ENCODE results near the gene PCLAF.

DNA sequence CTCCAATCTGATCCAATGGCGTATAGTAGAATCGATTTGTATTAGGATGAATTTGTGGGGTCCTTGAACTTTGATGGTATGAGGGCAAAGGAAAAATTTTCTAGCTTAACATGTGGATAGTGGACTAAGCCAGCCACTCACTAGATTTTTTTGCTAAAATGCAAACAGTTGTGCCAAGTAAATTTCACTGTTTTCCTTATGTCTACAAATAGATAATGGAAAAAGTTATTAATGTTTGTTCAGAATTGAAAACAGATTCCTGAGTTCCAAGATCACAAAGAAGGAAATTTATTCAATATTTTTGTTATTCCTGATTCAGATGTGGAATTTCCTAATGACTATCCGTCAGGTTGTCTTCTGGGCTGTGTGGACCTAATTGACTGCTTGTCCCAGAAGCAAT is 44.0 kb upstream of the PCLAF start:
- TF ChIP-seq, protein P1, sequence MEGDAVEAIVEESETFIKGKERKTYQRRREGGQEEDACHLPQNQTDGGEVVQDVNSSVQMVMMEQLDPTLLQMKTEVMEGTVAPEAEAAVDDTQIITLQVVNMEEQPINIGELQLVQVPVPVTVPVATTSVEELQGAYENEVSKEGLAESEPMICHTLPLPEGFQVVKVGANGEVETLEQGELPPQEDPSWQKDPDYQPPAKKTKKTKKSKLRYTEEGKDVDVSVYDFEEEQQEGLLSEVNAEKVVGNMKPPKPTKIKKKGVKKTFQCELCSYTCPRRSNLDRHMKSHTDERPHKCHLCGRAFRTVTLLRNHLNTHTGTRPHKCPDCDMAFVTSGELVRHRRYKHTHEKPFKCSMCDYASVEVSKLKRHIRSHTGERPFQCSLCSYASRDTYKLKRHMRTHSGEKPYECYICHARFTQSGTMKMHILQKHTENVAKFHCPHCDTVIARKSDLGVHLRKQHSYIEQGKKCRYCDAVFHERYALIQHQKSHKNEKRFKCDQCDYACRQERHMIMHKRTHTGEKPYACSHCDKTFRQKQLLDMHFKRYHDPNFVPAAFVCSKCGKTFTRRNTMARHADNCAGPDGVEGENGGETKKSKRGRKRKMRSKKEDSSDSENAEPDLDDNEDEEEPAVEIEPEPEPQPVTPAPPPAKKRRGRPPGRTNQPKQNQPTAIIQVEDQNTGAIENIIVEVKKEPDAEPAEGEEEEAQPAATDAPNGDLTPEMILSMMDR (optimal IDR thresholded peaks at IDR 0.05 in 1 of 3, IDR thresholded peaks at IDR 0.05 in 1 of 3, conservative IDR thresholded peaks at IDR 0.05 in 1 of 3; ENCODE audit: extremely low read depth in 1 of 3, insufficient read depth in 2 of 3, low read length in 3 of 3), result no peak
- no peak for TF ChIP-seq EZH2 (IDR thresholded peaks at IDR 0.05; ENCODE audit: low read length)

Measured in keratinocyte (primary cell).